Osteocyte (in vitro differentiated cells): ENCODE results near the gene LGALS4. TPM values are rescaled to one million over a fixed set of nuclear protein-coding genes. Genes with fewer than 3 reads are reported as not detected.

Source experiments
- DNase-seq: peaks from one replicate; pipeline ENCODE4 v3.0.0; 2021; ENCODE audit warnings: mixed read lengths; ENCODE audit not compliant: unreplicated experiment; ENCODE audit errors: extremely low spot score
- H3K27ac Mint-ChIP-seq: one replicate; pipeline ENCODE4 v1.8.0; 2021; ENCODE audit warnings: mild to moderate bottlenecking, mixed read lengths; ENCODE audit not compliant: unreplicated experiment
- H3K27me3 Mint-ChIP-seq: one replicate; pipeline ENCODE4 v1.8.0; 2021; ENCODE audit warnings: mixed read lengths; ENCODE audit not compliant: unreplicated experiment
- H3K36me3 Mint-ChIP-seq: one replicate; pipeline ENCODE4 v1.8.0; 2021; ENCODE audit warnings: mixed read lengths; ENCODE audit not compliant: unreplicated experiment
- H3K4me1 Mint-ChIP-seq: one replicate; pipeline ENCODE4 v1.8.0; 2021; ENCODE audit warnings: mixed read lengths; ENCODE audit not compliant: unreplicated experiment
- H3K4me3 Mint-ChIP-seq: one replicate; pipeline ENCODE4 v1.8.0; 2021; ENCODE audit warnings: mild to moderate bottlenecking, moderate library complexity, mixed read lengths; ENCODE audit not compliant: unreplicated experiment
- H3K9me3 Mint-ChIP-seq: one replicate; pipeline ENCODE4 v1.8.0; 2021; ENCODE audit warnings: mixed read lengths; ENCODE audit not compliant: unreplicated experiment
- CTCF ChIP-seq: fragments of 200-600 bp; sonication (generic); IDR thresholded peaks from 2 replicates; pipeline ENCODE4 v1.5.0; 2021; ENCODE audit warnings: antibody characterized with exemption, mild to moderate bottlenecking, moderate library complexity
- total RNA-seq: library from RNA; stranded (reverse); gene quantifications from 2 replicates; pipeline ENCODE4 v1.2.1, GENCODE V29; 2021

Gene LGALS4
- total RNA-seq, 1 donor from 2014 or later, result not detected

DNA sequence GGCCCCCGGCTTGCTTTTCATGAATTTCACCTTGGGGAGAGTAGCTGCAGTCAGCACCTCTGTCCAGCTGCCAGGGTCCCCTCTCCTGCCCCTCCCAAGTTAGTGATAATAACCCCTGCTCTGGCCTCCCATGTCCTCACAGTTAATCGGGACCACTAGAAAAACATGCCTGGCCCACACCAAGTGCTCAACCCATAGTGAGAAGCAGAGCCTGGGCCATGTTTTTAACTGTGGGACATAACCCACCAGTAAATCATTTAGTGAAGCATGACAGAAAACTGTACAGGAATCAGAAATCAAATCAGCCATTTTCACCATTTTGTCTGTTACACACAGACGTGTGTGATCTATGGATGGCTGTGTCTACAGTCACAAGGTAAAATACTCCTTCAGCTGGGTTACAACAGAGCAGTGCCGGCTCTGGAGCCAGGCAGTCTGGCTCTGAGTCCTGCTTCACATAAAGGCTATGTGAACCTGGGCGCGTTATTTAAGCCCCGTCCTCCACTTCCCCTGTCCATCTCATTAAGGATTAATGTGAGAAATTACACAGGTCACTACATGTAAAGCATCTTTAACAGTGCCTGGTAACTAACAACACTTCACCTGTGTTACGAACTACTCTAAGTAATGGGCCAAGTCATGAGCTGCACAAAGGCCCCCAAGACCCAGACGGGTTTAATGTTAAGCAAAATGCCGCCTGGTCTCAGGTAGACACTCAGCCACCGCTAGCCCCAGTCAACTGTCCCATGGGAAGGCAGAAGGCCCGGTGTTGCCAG is 26.4 kb upstream of the LGALS4 start:
- H3K36me3 Mint-ChIP-seq, result peaks cover 65% of the 10 kb centered on the region
- no peak overlapping the region for H3K4me3 Mint-ChIP-seq
- no peaks in the 10 kb centered on the region for H3K27me3 Mint-ChIP-seq
- TF ChIP-seq CTCF, result no peak
- H3K27ac Mint-ChIP-seq, result no peak overlapping the region
- no peak for DNase-seq
- H3K9me3 Mint-ChIP-seq, result no peaks in the 10 kb centered on the region
- H3K4me1 Mint-ChIP-seq, result no peaks in the 10 kb centered on the region

DNA sequence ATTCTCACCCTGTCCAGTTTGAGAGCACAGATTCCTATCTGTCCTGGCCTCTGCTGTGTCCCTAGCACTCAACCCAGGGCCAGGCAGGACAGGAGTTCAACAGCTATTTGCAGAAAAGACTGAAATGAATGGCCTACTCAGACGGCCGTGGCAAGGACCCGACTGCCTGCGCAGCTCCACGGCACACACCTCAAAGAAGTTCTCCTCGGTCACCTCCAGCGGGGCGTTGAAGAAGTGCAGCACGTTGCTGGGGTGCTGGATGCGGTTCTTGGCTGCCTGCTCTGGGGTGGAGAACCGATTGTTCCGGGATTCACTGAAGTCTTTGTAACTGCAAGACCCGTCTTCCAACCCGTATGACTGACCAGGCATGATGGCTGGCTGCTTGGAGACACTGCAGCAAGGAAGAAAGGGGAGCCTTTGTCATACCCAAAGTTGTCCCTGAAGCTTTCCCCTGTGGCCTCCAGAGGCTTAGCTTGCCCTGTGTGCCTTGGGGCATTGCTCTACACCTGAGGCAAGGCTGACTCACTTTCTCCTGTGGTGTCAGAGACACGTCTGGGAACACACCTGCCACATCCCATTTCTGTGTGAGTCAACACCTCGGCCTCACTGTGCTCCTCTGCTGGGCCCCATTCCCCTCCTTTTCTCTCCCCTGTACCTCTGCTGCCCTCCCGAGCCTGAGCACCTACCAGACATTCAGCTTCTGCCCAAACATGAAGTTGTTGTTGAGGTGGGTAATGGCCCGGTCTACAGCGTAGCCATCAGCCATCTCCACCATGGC is 25.7 kb upstream of the LGALS4 start:
- DNase-seq, result no peak
- Mint-ChIP-seq H3K36me3 (peaks cover 58% of the 10 kb centered on the region), H3K27me3 (no peaks in the 10 kb centered on the region), H3K4me1 (no peaks in the 10 kb centered on the region), H3K4me3 (no peak overlapping the region), H3K27ac (no peak overlapping the region), H3K9me3 (no peaks in the 10 kb centered on the region)
- no peak for TF ChIP-seq CTCF

DNA sequence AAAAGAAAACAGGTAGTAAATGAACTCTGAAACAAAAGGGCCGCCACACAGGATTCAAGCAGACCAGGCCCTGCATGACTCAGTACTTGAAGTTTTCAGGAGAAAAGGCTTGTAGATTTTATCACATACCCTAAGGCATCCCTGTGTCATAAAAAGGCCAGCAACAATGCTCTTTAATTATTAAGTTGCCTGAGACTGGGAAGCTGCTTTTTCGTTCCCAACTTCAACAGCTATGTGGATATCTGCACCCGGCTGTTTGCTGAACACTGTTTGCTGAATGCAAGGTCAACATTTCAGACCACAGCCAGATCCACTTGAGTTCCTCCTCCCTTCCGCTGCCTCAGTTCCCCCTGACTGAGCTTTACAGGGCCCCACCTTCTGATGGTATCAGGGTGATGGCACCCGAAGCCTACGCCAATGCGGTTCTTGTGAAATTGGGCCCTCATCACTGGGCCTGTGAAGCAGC is 24.9 kb upstream of the LGALS4 start:
- no peaks in the 10 kb centered on the region for H3K4me1 Mint-ChIP-seq
- H3K36me3 Mint-ChIP-seq, result peaks cover 50% of the 10 kb centered on the region
- no peak for TF ChIP-seq CTCF
- no peak overlapping the region for H3K4me3 Mint-ChIP-seq
- no peak for DNase-seq
- H3K27me3 Mint-ChIP-seq, result no peaks in the 10 kb centered on the region
- no peak overlapping the region for H3K27ac Mint-ChIP-seq
- no peaks in the 10 kb centered on the region for H3K9me3 Mint-ChIP-seq

DNA sequence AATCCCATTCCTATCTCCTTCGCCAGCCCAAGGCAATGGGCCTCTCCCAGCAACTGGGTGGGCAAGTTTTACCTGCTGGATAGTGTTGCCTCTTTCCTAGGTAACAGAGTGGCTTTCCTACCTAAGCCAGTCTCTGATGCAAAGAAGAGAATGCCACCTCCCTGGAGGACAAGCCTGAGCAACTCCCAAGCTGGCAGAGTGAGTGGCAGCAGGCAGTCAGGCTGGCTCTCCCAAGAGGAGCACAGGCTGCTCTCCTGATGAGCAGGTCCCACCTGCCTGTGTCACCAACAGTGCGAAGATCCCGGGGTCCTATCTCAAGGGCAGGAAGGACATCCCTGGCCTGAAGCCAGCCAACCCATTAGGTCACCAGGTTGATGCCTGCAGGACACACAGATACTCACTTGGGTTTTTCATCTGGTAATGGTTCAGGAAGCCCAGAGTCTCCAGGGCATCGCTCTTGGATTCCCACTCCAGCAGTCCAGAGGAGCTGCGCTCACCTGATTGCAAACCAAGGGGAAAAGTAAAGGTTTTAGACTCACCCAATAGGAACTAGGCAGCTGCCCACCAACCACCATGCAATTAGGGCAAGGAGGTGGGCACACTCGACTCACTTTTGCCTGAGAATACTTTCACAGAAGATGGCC is 24.4 kb upstream of the LGALS4 start:
- Mint-ChIP-seq H3K36me3 (peaks cover 45% of the 10 kb centered on the region), H3K4me1 (peaks cover 5% of the 10 kb centered on the region), H3K27ac (peak overlapping the region; percentile 34), H3K27me3 (no peaks in the 10 kb centered on the region), H3K9me3 (no peaks in the 10 kb centered on the region), H3K4me3 (no peak overlapping the region)
- DNase-seq, result no peak
- TF ChIP-seq CTCF, result no peak
